IMR-90 (cell line): ENCODE data around the gene PLPP4. TPM values are rescaled to one million over a fixed set of nuclear protein-coding genes. Genes with fewer than 3 reads are reported as not detected.

Experiments
- ATAC-seq: fragments of 200-7000 bp; cut with Tn5 transposase; 2 replicates; pipeline ENCODE4 v1.9.1; 2020; ENCODE audit warnings: low read depth, mild to moderate bottlenecking, moderate library complexity
- BruUV-seq: library from RNA; stranded (reverse); fragments of 400-500 nt; replicated peaks from 2 replicates; lab custom pipeline; 2021; lab: Mats Ljungman, UMichigan
- CTCF ChIA-PET: fragments of 300-600 bp; formaldehyde crosslinking; extraction: SDS; loops from one replicate; lab custom pipeline; 2021; ENCODE audit warnings: antibody characterized with exemption; lab: Yijun Ruan, JAX
- POLR2A ChIA-PET: fragments of 300-600 bp; sonication (Branson Sonifier 250); formaldehyde crosslinking; loops from one replicate; lab custom pipeline; 2022; ENCODE audit warnings: antibody characterized with exemption; ENCODE audit not compliant: unreplicated experiment; lab: Charles Lee
- DNase-seq: peaks from one replicate; pipeline ENCODE4 v3.0.0; 2013
- H2AFZ ChIP-seq: replicated peaks from 2 replicates; pipeline ENCODE3; 2013; ENCODE audit warnings: low read length, mild to moderate bottlenecking; ENCODE audit not compliant: poor library complexity
- H2AK5ac ChIP-seq: 2 replicates; pipeline ENCODE4 v1.6.1; 2013; ENCODE audit warnings: low read depth, low read length, inconsistent platforms
- H2AK9ac ChIP-seq: replicated peaks from 2 replicates; pipeline ENCODE3; 2013; ENCODE audit warnings: mild to moderate bottlenecking, low read depth, low read length, moderate library complexity; ENCODE audit not compliant: poor library complexity
- H2BK120ac ChIP-seq: 2 replicates; pipeline ENCODE4 v1.6.1; 2013; ENCODE audit warnings: low read depth, low read length, inconsistent platforms
- H2BK15ac ChIP-seq: 3 replicates; pipeline ENCODE4 v1.6.1; 2013; ENCODE audit warnings: low read depth, low read length, inconsistent platforms
- H2BK20ac ChIP-seq: 2 replicates; pipeline ENCODE4 v1.6.1; 2013; ENCODE audit warnings: low read depth, mild to moderate bottlenecking, inconsistent platforms, low read length, moderate library complexity
- H2BK5ac ChIP-seq: 2 replicates; pipeline ENCODE4 v1.6.1; 2013; ENCODE audit warnings: mild to moderate bottlenecking, low read depth, low read length, inconsistent platforms; ENCODE audit not compliant: poor library complexity, severe bottlenecking
- H3K14ac ChIP-seq: replicated peaks from 2 replicates; pipeline ENCODE4 v1.6.1; 2013; ENCODE audit warnings: low read depth, low read length, inconsistent platforms
- H3K18ac ChIP-seq: 2 replicates; pipeline ENCODE4 v1.6.1; 2013; ENCODE audit warnings: low read depth, low read length, control low read depth
- H3K23ac ChIP-seq: 2 replicates; pipeline ENCODE4 v1.6.1; 2013; ENCODE audit warnings: low read depth, low read length, inconsistent platforms
- H3K27ac ChIP-seq: 2 replicates; pipeline ENCODE4 v1.5.1; 2013; ENCODE audit warnings: mild to moderate bottlenecking, control low read depth, low read length; ENCODE audit not compliant: insufficient read depth
- H3K27me3 ChIP-seq: 2 replicates; pipeline ENCODE4 v1.6.1; 2013; ENCODE audit warnings: low read length; ENCODE audit not compliant: control insufficient read depth, insufficient read depth
- H3K36me3 ChIP-seq: 2 replicates; pipeline ENCODE4 v1.6.1; 2013; ENCODE audit warnings: low read length, mixed read lengths; ENCODE audit not compliant: control insufficient read depth, insufficient read depth
- H3K4ac ChIP-seq: 2 replicates; pipeline ENCODE4 v1.6.1; 2013; ENCODE audit warnings: low read depth, low read length, inconsistent platforms
- H3K4me1 ChIP-seq: 2 replicates; pipeline ENCODE4 v1.6.1; 2013; ENCODE audit warnings: low read length, mixed read lengths; ENCODE audit not compliant: control insufficient read depth, insufficient read depth
- H3K4me2 ChIP-seq: 2 replicates; pipeline ENCODE4 v1.6.1; 2013; ENCODE audit warnings: low read depth, mild to moderate bottlenecking, control low read depth, low read length, moderate library complexity
- H3K4me3 ChIP-seq: 2 replicates; pipeline ENCODE4 v1.5.1; 2013; ENCODE audit warnings: low read depth, mild to moderate bottlenecking, control low read depth, low read length, moderate library complexity; ENCODE audit not compliant: insufficient read depth
- H3K56ac ChIP-seq: 2 replicates; pipeline ENCODE4 v1.6.1; 2013; ENCODE audit warnings: low read length, inconsistent platforms; ENCODE audit not compliant: insufficient read depth; ENCODE audit errors: extremely low read depth
- H3K79me1 ChIP-seq, 2 experiments: 2 replicates each; pipeline ENCODE4 v1.6.1; 2013; ENCODE audit warnings: low read length in 2 of 2, inconsistent platforms in 1 of 2, low read depth in 1 of 2
- H3K9ac ChIP-seq: 2 replicates; pipeline ENCODE4 v1.6.1; 2013; ENCODE audit warnings: low read depth, low read length, control low read depth
- H3K9me1 ChIP-seq: 2 replicates; pipeline ENCODE4 v1.6.1; 2013; ENCODE audit warnings: low read length, inconsistent platforms; ENCODE audit not compliant: insufficient read depth
- H3K9me3 ChIP-seq: 2 replicates; pipeline ENCODE4 v1.6.1; 2013; ENCODE audit warnings: low read length; ENCODE audit not compliant: control insufficient read depth, insufficient read depth
- H4K20me1 ChIP-seq: 2 replicates; pipeline ENCODE4 v1.6.1; 2013; ENCODE audit warnings: low read length, inconsistent platforms; ENCODE audit not compliant: insufficient read depth
- H4K5ac ChIP-seq: 2 replicates; pipeline ENCODE4 v1.6.1; 2013; ENCODE audit warnings: mild to moderate bottlenecking, low read depth, low read length, control low read depth
- H4K8ac ChIP-seq, 2 experiments: 2 replicates each; pipeline ENCODE4 v1.6.1; 2013; ENCODE audit warnings: low read depth in 2 of 2, low read length in 2 of 2, control low read depth in 1 of 2, inconsistent platforms in 1 of 2
- H4K91ac ChIP-seq: 2 replicates; pipeline ENCODE4 v1.6.1; 2013; ENCODE audit warnings: low read depth, low read length, inconsistent platforms; ENCODE audit not compliant: insufficient read depth
- BHLHE40 ChIP-seq: fragments of 150-350 bp; IDR thresholded peaks from 2 replicates; pipeline ENCODE4 v1.6.1; 2016; ENCODE audit warnings: mild to moderate bottlenecking, low read depth, low read length
- CEBPB ChIP-seq: IDR thresholded peaks from 2 replicates; pipeline ENCODE4 v1.6.1; 2012; ENCODE audit warnings: low read depth, low read length, improper control_type of control experiment
- CHD1 ChIP-seq: IDR thresholded peaks from 2 replicates; pipeline ENCODE4 v1.6.1; 2012; ENCODE audit warnings: low read depth, low read length, improper control_type of control experiment
- ELK1 ChIP-seq: fragments of 150-350 bp; IDR thresholded peaks from 2 replicates; pipeline ENCODE4 v1.6.1; 2016; ENCODE audit warnings: low read depth, mild to moderate bottlenecking, low read length, moderate library complexity, borderline replicate concordance
- FOS ChIP-seq: fragments of 150-350 bp; IDR thresholded peaks from 2 replicates; pipeline ENCODE4 v1.6.1; 2016; ENCODE audit warnings: low read depth, low read length
- MAFK ChIP-seq: IDR thresholded peaks from 2 replicates; pipeline ENCODE4 v1.6.1; 2012; ENCODE audit warnings: low read depth, low read length, improper control_type of control experiment
- MAZ ChIP-seq: IDR thresholded peaks from 2 replicates; pipeline ENCODE4 v1.6.1; 2012; ENCODE audit warnings: low read depth, mild to moderate bottlenecking, low read length, improper control_type of control experiment, moderate library complexity, borderline replicate concordance
- MXI1 ChIP-seq: IDR thresholded peaks from 2 replicates; pipeline ENCODE4 v1.6.1; 2012; ENCODE audit warnings: low read depth, mild to moderate bottlenecking, low read length, moderate library complexity, borderline replicate concordance
- NFE2L2 ChIP-seq: fragments of 150-350 bp; IDR thresholded peaks from 2 replicates; pipeline ENCODE4 v1.6.1; 2016; ENCODE audit warnings: low read depth, mild to moderate bottlenecking, low read length
- POLR2A ChIP-seq: IDR thresholded peaks from 2 replicates; pipeline ENCODE4 v1.6.1; 2012; ENCODE audit warnings: mild to moderate bottlenecking, low read depth, low read length
- RAD21 ChIP-seq: IDR thresholded peaks from 2 replicates; pipeline ENCODE4 v1.6.1; 2012; ENCODE audit warnings: low read length, improper control_type of control experiment
- RCOR1 ChIP-seq: IDR thresholded peaks from 2 replicates; pipeline ENCODE4 v1.6.1; 2012; ENCODE audit warnings: mild to moderate bottlenecking, low read length, improper control_type of control experiment; ENCODE audit not compliant: insufficient replicate concordance
- RFX5 ChIP-seq: IDR thresholded peaks from 2 replicates; pipeline ENCODE4 v1.8.0; 2012; ENCODE audit warnings: low read depth, mild to moderate bottlenecking, low read length, moderate library complexity
- SMC3 ChIP-seq: fragments of 150-350 bp; IDR thresholded peaks from 2 replicates; pipeline ENCODE4 v1.6.1; 2016; ENCODE audit warnings: low read depth, mild to moderate bottlenecking, antibody characterized with exemption, low read length, moderate library complexity
- USF2 ChIP-seq: fragments of 150-350 bp; IDR thresholded peaks from 2 replicates; pipeline ENCODE4 v1.6.1; 2017; ENCODE audit warnings: mild to moderate bottlenecking, antibody characterized with exemption, low read length, low read depth
- WGBS, 2 experiments: methylation state at CpG; one replicate each; pipeline versions ENCODE4 v1.1.5 to v1.1.7; 2013; ENCODE audit warnings: missing lambda C conversion rate in 2 of 2; ENCODE audit not compliant: insufficient read length in 1 of 2; ENCODE audit errors: extremely low coverage in 2 of 2; 5-methylcytosine and 5-hydroxymethylcytosine counted together
- dilution Hi-C: fragments of 300-500 bp; cut with HindIII; formaldehyde crosslinking; loops from one replicate; pipeline ENCODE4 v1.14.3; 2018; ENCODE audit warnings: low sequenced_read_pairs; ENCODE audit not compliant: unreplicated experiment
- in situ Hi-C: fragments of 300-500 bp; cut with MboI; formaldehyde crosslinking; loops from 3 replicates; pipeline ENCODE4 v1.14.3; 2019; ENCODE audit warnings: low sequenced_read_pairs, inconsistent platforms, mixed read lengths
- intact Hi-C: fragments of 100-400 bp; cut with micrococcal nuclease; formaldehyde crosslinking; loops from 2 replicates; pipeline ENCODE4 v1.10.0; 2022
- polyA plus RNA-seq, 3 experiments: library from polyadenylated mRNA; depleted of rRNA; stranded (reverse); fragments of >200 nt; gene quantifications; 2 replicates each; pipeline ENCODE4 v1.2.3, GENCODE V29; 2012; ENCODE audit warnings: low replicate concordance in 1 of 3
- total RNA-seq: library from RNA; depleted of rRNA; stranded (reverse); fragments of >200 nt; gene quantifications from 2 replicates; pipeline ENCODE4 v1.2.3, GENCODE V29; 2012
- TF ChIP-seq, protein P1 (sequence below): conservative IDR thresholded peaks from 2 replicates; pipeline ENCODE4 v1.5.1; 2012; ENCODE audit warnings: mild to moderate bottlenecking, low read depth, low read length, improper control_type of control experiment

The PLPP4 gene
- total and polyA plus RNA-seq, 2 of the 4 experiments (the other 2 are of a cell fraction) = 0.18 to 0.60 TPM

GRCh38 chr10:120586471-120586872, 129.4 kb downstream of the PLPP4 start:
- H4K5ac ChIP-seq = no peak overlapping the region
- H3K14ac ChIP-seq = no peak overlapping the region
- H2AK5ac ChIP-seq = no peak overlapping the region
- H3K9me1 ChIP-seq = no peaks in the 10 kb centered on the region
- H3K9ac ChIP-seq = no peak overlapping the region
- no peak overlapping the region for H4K91ac ChIP-seq
- H3K27me3 ChIP-seq = no peaks in the 10 kb centered on the region
- H3K4me2 ChIP-seq = no peak overlapping the region
- no peaks in the 10 kb centered on the region for H4K20me1 ChIP-seq
- in situ Hi-C loops (no loop called here), intact Hi-C loops (no loop called here), dilution Hi-C loops (no loop called here)
- ChIA-PET POLR2A (no interaction called here), CTCF (no interaction called here)
- H2BK15ac ChIP-seq = no peak overlapping the region
- no peak overlapping the region for H3K56ac ChIP-seq
- no peak overlapping the region for H2BK120ac ChIP-seq
- no peak overlapping the region for H3K4ac ChIP-seq
- no peak for ATAC-seq
- no peaks in the 10 kb centered on the region for H3K4me1 ChIP-seq
- BruUV-seq = no TSS peak
- no peak overlapping the region for H3K23ac ChIP-seq
- no peak overlapping the region for H2AFZ ChIP-seq
- no peak overlapping the region for H3K18ac ChIP-seq
- no peak for DNase-seq
- H2AK9ac ChIP-seq = no peak overlapping the region
- WGBS, 2 experiments = no CpG with 5 or more reads among the region's 3 CpGs
- no peaks in the 10 kb centered on the region for H3K79me1 ChIP-seq
- H3K36me3 ChIP-seq = no peaks in the 10 kb centered on the region
- H2BK5ac ChIP-seq = no peak overlapping the region
- H4K8ac ChIP-seq = no peak overlapping the region
- peaks cover 25% of the 10 kb centered on the region for H3K9me3 ChIP-seq
- no peak overlapping the region for H2BK20ac ChIP-seq
- H3K27ac ChIP-seq = no peak overlapping the region
- no peak overlapping the region for H3K4me3 ChIP-seq
- TF ChIP-seq MAFK = no peak
- TF ChIP-seq, protein P1, sequence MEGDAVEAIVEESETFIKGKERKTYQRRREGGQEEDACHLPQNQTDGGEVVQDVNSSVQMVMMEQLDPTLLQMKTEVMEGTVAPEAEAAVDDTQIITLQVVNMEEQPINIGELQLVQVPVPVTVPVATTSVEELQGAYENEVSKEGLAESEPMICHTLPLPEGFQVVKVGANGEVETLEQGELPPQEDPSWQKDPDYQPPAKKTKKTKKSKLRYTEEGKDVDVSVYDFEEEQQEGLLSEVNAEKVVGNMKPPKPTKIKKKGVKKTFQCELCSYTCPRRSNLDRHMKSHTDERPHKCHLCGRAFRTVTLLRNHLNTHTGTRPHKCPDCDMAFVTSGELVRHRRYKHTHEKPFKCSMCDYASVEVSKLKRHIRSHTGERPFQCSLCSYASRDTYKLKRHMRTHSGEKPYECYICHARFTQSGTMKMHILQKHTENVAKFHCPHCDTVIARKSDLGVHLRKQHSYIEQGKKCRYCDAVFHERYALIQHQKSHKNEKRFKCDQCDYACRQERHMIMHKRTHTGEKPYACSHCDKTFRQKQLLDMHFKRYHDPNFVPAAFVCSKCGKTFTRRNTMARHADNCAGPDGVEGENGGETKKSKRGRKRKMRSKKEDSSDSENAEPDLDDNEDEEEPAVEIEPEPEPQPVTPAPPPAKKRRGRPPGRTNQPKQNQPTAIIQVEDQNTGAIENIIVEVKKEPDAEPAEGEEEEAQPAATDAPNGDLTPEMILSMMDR = no peak
- TF ChIP-seq MXI1 = no peak
- no peak for TF ChIP-seq ELK1
- no peak for TF ChIP-seq USF2
- TF ChIP-seq POLR2A = no peak
- TF ChIP-seq CHD1 = no peak
- no peak for TF ChIP-seq NFE2L2
- no peak for TF ChIP-seq BHLHE40
- TF ChIP-seq FOS = no peak
- no peak for TF ChIP-seq RCOR1
- TF ChIP-seq CEBPB = no peak
- no peak for TF ChIP-seq SMC3
- no peak for TF ChIP-seq RFX5
- TF ChIP-seq MAZ = no peak
- TF ChIP-seq RAD21 = no peak
